Measurements from ENCODE around the gene CARMIL1.
"Not testable (repeated sequence)": the region's sequence is repeated elsewhere in the genome, so short reads cannot be mapped to it uniquely, and the experiment has no call there.

CARMIL1 gene

DNA sequence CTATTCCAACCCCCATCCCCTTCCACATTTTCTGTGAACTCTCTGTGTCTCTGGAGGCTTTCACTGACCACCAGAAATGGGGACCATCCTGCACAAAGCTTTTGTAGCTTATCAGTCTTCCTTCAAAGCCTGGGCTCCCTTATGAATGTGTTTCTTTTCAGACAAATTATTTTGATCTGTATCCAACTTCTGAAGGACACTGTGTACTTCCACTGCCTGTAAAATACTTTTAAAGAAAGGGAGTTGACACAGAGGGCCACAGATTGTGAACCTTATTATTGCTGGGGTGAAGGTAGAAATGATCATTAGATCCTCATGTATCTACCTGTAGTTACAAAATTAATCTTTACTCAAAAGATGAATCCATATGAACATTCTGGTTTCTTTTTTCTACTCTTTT lies 135.6 kb downstream of the CARMIL1 start:
- DNase-seq, result no peak

DNA sequence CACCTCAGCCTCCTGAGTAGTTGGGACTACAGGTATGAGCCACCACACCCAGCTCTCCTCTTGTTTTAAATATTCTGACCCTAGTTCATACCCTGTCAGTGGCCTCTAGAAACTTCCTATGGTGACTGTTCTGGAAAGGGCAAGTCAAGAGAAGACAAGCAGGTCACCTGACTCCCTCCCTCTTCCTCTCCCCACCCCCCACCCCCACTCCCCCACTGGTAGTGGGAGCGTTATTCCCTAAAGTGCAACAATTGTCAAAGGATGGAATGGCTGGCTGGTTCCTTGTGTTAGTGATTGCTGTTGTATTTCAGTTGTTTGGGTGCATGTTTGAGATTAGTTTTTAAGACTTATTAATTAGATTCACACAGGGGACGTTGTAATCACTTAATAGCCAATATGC lies 136.1 kb downstream of the CARMIL1 start:
- no peak for DNase-seq

DNA sequence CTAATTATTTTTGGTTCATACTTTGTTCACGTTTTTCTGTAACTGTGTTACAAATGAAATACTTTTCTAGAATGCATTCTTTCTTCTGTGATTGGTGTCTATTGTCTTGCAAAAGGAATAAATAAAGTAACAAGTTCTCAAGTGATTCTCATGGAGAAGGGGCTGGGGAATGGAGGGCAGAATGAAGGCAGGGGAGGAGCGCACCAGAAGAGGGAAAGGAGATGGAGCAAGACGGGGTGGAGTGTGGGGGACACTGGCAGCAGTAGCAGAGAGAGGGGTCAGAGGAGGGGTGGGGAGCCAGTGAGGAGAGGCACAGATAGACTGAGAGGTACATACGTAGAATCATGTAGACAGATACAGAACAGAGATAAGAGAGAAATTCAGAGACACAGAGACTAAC lies 136.5 kb downstream of the CARMIL1 start:
- no peak for DNase-seq

DNA sequence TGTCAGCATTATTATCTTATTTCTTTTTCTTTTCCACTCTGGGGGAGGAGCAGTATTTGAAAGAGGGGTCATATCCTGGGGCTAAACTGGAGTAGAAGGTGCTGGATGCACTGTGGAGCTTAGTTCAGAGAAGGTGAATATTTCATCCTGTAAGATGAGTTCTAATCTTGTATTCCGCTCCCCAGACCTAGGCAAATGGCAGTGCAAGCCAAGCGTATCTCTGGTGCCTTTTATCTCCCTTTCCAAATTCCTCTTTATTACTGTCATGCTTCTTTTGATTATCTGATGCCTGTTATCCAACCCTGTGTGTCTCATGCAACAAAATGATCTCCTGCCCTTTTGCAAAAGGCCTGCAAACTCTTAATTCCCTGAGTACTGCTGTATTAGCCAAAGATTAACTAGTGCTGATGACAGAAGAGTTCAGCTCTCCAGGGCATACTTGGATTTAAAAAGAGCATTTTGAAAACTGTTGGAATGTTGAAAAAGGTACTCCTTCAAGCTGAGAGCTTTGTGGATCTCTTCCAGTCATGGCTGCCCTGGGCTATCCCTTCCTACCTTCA lies 138.0 kb downstream of the CARMIL1 start:
- no peak for DNase-seq

DNA sequence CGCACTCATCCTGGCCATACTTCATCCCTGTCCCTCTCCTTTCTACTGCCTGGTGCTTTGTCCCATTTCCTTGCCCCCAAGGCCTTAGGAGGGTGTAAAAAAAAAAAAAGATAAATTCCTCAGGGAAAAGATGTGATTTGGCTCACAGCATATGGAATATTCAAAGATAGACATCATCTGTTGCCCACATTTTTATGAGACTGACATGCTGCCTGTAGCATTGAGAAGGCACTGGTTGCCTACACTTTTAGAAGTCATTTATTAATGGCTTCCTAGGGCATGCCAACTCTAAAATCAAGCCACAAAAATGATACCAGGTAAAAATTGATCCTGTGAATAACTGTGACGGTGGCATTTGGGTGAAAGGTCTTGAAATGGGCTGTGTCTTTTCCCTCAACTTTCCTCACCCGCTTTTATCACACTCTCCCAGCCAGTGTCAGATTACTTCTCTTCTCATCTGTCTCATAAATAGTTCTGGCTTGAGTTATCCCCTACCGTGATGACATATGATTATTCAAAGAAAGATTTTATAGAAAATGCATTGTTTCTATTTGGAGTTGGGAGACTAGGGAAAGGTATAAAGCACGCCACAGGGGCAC lies 139.4 kb downstream of the CARMIL1 start:
- no peak for DNase-seq

DNA sequence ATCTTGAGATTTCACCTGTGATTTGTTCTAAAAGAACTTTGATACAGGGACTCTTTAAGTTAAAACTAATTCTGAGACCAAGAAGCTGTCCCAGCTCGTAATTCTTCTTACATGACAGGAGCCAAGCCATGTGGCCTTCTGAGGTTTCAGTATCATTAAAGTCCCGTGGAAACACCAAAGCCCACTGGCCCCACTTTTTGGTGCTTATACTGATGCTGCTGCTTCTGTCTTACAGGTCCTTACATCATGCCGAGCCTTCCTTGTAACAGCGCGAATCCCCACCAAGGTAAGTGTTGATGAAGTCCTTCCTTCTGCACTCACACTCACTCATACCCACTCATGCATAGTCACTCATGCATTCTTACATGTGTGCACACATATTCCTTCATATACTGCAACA lies 140.7 kb downstream of the CARMIL1 start:
- DNase-seq, result no peak

DNA sequence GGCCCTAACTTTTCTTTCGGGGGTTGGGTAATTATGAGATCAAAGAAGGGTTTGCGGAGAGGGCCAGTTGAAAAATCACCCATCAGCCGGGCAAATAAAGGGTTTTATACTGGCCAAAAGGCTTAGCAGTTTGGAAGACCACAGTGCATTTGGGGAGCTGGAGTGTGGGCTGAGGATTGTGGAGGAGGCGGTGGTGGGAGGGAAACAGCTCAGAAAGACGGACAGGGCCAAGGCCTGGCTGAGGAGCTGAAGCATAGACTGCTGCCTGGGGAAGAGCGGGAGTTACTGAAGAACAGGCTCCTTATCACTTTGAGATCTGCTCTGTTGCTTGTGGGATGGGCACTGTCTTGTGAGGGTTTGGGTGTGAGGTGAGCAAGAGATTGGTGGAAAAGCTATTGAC lies 144.2 kb downstream of the CARMIL1 start:
- DNase-seq, result no peak

DNA sequence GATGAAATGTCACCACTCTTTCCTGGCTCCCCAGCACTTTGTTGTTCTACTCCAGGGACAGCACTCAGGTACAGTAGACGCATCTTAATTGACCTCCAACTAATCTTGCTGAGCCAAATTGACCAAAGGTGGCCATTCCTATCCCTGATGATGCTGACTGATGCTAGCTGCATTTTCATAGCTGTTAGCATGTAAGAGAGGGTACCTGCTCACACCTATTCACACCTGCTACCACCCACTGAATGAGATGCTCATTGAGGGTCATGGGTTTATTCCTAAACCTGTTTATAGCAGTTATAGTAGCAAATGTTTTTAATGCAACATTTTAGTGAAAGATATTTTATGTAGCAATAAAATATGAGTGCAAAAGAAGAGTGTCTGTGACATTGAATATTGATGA lies 145.1 kb downstream of the CARMIL1 start:
- no peak for DNase-seq

DNA sequence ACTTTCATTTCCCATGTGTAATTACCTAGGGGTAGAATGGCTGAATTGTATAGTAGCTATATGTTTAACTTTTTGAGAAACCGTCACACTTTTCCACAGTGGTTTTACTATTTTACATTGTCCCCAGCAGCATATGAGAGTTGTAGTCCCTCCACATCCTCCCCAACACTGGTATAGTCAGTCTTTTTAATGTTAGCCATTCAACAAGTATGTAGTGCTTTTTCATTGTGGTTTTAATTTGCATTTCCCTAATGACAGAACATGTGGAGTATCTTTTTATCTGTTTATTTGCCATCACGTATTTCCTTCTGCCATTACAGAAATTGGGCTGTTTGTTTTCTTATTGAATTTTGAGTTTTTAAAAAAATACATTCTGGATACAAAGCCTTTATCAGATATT lies 148.4 kb downstream of the CARMIL1 start:
- no peak for DNase-seq

DNA sequence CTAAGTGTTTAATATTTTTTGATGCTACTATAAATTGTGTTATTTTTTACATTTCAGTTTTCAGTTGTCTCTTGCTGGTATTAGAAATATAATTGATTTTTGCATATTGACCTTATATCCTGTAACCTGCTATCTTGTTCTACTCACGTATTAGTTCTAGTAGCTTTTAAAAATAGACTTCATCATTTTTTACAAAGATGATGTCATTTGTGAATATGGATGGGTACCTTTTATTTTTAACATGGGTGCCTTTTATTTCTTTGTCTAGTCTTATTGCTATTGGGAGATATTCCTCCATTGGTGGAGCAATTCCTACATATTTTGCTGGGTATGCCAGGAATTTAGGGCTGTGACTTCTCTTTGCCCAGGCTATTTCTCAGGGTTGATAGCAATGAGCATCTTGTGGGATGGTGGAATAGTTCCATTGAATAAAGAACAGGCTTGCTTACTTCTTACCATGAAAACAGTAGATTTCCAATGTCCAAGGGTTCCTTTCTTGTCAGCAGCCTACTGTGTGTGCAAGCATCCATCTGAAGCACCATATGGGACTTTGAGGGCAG lies 149.7 kb downstream of the CARMIL1 start:
- no peak for DNase-seq

DNA sequence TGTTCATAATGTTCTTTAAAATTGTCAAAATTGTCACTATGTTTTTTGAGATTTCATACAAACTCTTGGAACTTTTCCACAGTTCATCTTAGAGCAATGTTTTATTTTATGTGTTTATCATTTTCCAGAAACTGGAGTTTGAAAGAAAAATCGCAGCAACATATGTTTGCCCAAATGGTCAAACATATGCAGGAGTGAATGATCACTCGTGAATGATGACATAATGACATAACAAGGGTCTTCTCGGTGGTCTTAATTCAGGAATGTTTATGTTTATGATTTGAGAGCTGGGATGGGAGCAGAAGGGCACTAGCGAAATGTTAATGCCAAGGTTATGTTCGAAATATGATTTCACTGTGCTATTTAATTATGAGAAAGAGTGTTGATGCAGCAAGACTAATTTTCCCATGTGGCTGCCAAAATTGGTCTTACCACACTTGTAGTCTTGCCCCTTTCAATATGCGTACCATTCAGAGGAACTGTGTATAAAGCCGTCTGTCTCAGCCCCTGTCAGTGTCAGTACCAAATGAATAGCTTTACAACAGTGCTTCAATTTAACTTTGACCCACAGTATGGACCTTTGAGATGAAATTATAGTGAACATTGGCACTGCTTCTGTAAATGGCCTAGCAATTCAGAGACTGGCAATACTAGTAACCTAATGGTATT lies 152.3 kb downstream of the CARMIL1 start:
- DNase-seq, result no peak

DNA sequence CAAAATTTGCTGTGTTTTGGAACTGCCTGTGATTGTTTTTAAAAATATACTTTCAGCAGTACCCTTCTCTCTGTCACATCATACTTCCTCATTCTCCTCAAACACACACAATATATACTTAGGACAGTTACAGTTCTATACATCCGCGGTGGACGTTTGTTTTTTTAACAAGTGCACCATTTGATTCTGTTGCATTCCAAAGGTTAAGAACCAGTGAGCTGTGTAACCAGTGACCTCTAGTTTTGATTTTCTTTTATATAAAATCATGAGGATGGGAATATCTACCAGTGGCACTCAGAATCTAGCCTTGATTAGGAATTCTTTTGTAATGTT lies 152.8 kb downstream of the CARMIL1 start:
- no peak for DNase-seq

DNA sequence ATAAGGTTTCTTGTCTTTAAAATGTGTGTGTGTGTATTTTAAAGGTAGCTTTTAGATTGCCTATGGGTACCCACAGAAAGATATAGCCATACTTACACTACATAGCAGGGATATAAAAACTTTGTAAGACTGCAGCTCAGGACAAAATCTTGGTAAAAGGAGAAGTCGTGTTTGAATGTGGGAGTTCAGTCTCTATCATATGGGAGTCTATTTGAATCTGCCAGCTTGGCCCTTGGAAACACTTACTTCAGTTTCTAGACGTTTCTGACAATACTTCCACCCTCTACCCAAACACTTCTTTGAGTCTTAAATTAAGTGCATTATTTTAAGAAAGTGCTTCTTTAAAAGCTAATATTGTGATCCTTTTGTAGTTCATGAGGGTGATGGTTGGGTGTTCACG lies 155.7 kb downstream of the CARMIL1 start:
- DNase-seq, result no peak

DNA sequence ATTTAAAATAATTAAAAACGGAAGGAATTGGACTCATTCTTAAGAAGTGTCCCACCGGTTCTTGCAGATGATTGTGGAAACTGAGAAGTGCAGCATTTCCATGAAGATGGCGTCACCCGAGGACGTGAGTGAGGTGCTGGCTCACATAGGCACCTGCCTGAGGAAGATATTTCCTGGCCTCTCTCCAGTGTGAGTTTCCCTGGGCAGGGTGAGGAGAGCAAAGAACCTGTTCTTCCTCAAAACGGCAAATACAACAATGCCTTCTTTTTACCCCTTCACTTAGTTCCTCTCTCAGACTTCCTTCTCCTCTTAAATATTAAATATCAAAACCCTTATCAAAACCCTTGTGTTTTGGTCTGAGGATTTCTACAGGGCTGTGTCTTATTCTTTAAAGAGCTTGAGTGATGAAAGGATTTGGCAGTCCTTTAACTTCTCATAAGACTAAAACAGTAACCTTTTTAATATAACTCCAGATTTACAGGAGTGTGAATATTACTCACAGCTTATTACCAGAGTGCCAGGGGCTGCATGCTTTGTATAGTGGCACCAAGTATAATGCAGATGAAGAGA lies 156.3 kb downstream of the CARMIL1 start:
- DNase-seq, result no peak

DNA sequence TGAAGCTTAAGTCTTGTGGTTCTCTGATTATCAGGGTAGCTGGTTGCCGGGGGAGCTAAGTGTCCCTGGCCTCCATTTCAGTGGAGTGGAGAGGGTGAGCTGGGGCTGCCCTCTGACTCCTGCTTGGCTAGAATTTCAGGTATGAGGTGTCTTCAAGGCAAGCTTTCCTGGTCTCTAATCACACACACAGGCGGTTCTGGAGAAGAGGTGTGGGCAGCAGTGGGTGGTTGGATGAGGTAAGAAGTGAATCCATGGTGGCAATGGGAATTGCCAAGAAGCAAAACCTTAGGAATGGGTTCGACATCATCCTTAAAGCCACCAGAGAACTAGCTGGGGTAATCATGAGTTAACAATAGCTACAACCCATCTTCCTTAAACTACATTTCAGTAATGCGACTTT lies 157.6 kb downstream of the CARMIL1 start:
- no peak for DNase-seq

DNA sequence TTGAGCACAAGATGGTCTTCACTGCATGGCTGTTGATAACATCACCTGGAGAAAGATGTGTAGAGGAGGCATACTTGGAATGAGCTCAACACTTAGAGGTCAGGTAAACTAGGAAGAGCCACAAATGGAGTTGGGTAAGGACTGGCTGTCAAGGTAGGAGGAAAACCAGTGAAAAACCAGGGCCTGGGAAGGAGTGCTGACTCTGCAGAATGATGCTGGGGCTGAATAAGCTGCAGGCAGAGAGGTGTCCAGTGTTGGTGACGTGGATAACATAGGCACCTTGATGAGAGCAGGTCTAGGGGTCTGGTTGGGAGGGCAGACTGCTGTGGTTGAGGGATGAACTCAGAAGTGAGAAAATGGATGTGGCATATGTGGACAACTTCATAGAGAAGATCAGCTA lies 160.2 kb downstream of the CARMIL1 start:
- DNase-seq, result no peak

DNA sequence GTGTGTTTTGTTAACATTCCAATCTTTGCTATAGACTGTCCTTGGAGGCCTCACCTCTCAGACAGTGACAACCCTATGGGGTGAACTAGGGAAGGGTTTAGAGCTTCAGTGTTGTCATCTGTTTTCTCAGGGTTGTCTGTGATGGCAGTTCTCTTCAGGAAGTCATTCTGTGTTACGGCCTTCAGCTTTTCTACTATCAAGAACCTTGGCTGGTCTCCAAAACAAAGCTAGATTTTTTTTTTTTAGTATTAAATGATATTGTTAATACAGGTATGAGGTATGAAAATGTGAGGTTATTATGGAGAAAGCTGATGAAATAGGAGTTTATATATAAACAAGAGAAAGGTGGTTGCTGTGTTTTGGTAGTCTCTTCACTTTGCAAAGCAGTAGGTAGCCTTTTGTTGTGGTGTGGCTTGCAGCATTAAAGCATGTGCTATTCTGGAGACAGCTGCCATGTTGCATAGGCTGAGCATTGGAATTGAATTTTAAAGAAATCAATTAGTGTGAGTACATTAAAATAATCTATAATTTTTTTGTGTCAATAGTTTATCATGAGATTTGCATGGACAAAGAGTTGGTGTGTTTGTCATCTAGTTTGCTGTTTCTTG lies 162.6 kb downstream of the CARMIL1 start:
- DNase-seq, result no peak

DNA sequence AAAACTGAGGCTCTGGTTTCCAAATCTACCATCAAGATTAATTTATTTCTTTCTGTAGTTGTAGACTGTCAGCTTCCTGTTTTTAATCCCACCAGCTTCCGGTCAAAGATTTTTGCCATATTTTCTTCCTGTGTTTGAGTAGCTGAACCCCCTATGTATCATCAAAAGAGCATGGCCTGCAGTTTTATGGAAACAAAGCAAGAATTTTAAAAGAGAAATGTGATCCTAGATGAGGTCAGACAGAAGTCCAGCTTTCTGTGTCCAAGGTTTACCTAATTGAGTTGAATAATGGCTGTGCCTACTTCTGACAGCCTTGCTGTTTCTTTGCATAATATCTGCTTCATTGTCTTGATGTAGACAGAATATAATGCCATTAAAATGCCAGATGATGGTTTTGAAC lies 163.7 kb downstream of the CARMIL1 start:
- no peak for DNase-seq

DNA sequence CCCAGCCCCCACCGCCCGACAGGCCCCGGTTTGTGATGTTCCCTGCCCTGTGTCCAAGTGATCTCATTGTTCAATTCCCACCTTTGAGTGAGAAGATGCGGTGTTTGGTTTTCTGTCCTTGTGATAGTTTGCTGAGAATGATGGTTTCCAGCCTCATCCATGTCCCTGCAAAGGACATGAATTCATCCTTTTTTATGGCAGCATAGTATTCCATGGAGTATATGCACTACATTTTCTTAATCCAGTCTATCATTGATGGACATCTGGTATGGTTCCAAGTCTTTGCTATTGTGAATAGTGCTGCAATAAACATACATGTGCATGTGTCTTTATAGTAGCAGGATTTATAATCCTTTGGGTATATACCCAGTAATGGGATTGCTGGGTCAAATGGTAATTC lies 165.3 kb downstream of the CARMIL1 start:
- DNase-seq, result not testable (repeated sequence)

DNA sequence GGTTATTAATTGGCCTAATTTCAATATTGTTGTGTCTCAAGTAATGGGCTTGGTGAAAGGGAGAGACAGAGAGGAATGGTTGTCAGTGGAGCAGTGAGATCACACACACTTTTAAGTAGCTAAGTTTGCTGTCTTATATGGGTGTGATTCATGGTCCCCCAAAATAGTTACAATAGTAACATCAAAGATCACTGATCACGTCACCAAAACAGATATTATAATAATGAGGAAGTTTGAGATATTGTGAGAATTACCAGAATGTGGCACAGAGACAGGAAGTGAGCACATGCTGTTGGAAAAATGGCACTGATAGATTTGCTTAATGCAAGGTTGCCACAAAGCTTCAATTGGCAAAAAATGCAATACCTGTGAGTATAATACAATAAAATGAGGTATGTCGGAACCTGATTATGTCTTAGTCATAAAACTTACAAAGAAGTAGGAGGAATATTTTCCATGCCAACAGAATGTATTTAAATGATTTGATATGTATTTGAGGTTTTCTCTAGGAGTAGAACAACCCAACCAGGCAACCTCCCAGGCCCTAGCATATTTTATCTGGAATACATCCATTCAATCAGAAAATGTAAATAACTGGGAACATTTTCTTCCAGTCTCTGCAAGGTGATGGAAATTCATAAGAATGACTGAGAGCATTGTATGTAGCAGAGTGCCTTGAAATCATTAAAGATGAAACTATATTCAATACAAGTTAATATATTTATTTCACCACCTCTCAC lies 167.8 kb downstream of the CARMIL1 start:
- DNase-seq, result no peak

DNA sequence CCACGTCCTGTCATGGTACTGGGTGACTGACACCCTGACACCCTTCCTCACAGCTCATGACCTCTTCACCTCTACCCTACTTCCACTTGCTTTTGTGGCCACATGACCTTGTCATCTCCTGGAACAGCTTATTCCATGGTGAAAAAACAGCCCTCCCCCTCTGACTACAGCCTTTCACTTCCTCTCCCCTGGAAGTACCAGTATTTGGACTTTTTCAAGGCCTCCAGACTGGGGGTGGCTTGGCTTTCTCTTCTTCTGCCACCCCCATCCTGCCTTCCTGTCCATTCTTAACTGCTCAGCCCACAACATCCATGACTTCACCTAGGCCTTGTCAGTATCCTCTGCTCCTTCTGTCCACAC lies 168.4 kb downstream of the CARMIL1 start:
- DNase-seq, result no peak

DNA sequence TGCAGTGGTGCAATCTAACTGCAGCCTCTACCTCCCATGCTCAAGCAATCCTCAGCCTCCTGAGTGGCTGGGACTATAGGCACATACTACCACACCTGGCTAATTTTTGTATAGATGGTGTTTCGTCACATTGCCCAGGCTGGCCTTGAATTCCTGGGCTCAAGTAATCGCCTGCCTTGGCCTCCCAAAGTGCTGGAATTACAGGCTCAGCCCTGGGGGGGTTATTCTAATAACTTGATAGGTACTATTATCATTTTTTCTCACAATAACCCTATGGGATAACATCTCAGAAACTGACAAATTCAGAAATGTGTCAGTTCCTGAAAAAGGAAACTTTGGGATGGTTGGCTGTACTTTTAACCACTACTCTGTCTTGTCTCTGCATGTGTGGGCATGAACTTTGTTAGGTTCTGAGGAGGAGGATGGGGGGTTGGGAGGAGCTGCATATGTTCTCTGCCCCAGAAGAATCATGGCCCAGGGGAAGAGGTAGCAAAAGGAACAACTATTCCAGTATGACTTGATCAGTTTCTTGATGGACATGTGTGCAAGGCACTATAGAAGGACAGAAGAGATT lies 169.9 kb downstream of the CARMIL1 start:
- no peak for DNase-seq

DNA sequence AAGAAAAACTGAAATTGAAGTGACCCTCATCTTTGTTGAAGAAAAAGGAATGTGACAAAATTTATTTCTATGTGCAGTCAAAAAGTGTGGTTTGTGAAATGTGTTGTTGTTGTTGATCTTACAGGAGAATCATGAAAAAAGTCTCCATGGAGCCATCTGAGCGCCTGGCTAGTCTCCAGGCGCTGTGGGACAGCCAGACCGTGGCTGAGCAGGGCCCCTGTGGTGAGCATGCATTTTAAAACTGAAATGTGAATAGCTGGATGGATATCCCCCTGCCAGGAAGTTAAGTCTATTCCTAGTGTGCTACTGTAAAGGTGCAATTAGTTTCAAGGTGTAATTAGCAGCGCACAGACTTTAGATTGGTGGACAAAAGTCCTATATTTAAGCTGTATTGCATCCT lies 170.6 kb downstream of the CARMIL1 start:
- peak in 1 of 2 experiments; percentile 13 for DNase-seq

Measured in cerebellar nuclear complex (tissue), 1 donor.